Activated effector memory CD4-positive, alpha-beta T cell treated with anti-CD3 and anti-CD28 coated beads, Interleukin-2, amount 50 U/mL, for 16 hours (primary cell): ENCODE measurements around the gene CAVIN1.
A peak's percentile ranks its signal among the peaks of the same experiment; 100 is the strongest.
"Not testable (repeated sequence)": the region's sequence is repeated elsewhere in the genome, so short reads cannot be mapped to it uniquely, and the experiment has no call there.

Experiments used
- DNase-seq: peaks from one replicate; pipeline ENCODE4 v3.0.0-alpha.2; 2020

CAVIN1 gene

GRCh38 chr17:42422958-42423712 is at the start of gene CAVIN1:
Gene CAVIN1, minus strand, starts transcription at chr17:42423256. Its CDS starts 159 bp downstream, at chr17:42423097.
- peak; percentile 70 for DNase-seq

GRCh38 chr17:42467889-42468288 is 44.8 kb upstream of the CAVIN1 start:
- no peak for DNase-seq

GRCh38 chr17:42463976-42464400 is 40.9 kb upstream of the CAVIN1 start:
- no peak for DNase-seq

GRCh38 chr17:42460371-42460770 is 37.3 kb upstream of the CAVIN1 start:
- no peak for DNase-seq

- no peak for DNase-seq
These were observed 36.8 kb upstream of the CAVIN1 start for GRCh38 chr17:42459801-42460281.

- peak; percentile 69 for DNase-seq
These were observed 36.3 kb upstream of the CAVIN1 start for GRCh38 chr17:42459256-42459800.

- DNase-seq = peak; percentile 95
These were observed 35.6 kb upstream of the CAVIN1 start, which contains the start of gene ATP6V0A1 for GRCh38 chr17:42458497-42459255. Gene ATP6V0A1, plus strand, starts transcription at chr17:42458878. Its CDS starts 2,017 bp downstream, at chr17:42460895.

- no peak for DNase-seq
These were observed 34.2 kb upstream of the CAVIN1 start for GRCh38 chr17:42457107-42457792.

- no peak for DNase-seq
These were observed 33.4 kb upstream of the CAVIN1 start for GRCh38 chr17:42456223-42457106.

GRCh38 chr17:42454987-42455386 is 31.9 kb upstream of the CAVIN1 start:
- not testable (repeated sequence) for DNase-seq

- no peak for DNase-seq
These were observed 30.4 kb upstream of the CAVIN1 start for GRCh38 chr17:42453439-42453838.

GRCh38 chr17:42451270-42451669 is 28.2 kb upstream of the CAVIN1 start:
- DNase-seq = not testable (repeated sequence)

GRCh38 chr17:42449838-42450237 is 26.8 kb upstream of the CAVIN1 start:
- not testable (repeated sequence) for DNase-seq

GRCh38 chr17:42449176-42449575 is 26.1 kb upstream of the CAVIN1 start:
- not testable (repeated sequence) for DNase-seq

GRCh38 chr17:42442196-42442565 is 19.1 kb upstream of the CAVIN1 start:
- no peak for DNase-seq

GRCh38 chr17:42441371-42442195 is 18.5 kb upstream of the CAVIN1 start:
- no peak for DNase-seq

GRCh38 chr17:42438600-42439567 is 15.8 kb upstream of the CAVIN1 start:
- peak; percentile 75 for DNase-seq

GRCh38 chr17:42436391-42436790 is 13.3 kb upstream of the CAVIN1 start:
- no peak for DNase-seq

GRCh38 chr17:42431758-42432161 is 8.7 kb upstream of the CAVIN1 start:
- no peak for DNase-seq
